ENCODE data around the gene IFNA13.

Gene IFNA13

GRCh38 chr9:21320465-21320864, 47.4 kb downstream of the IFNA13 start:
- Histone ChIP-seq H3K36me3 (ENCODE audit: low read depth) (no peaks in the 10 kb centered on the region), H3K9me3 (ENCODE audit: severe bottlenecking) (no peaks in the 10 kb centered on the region), H3K27ac (ENCODE audit: poor library complexity, severe bottlenecking) (no peak overlapping the region), H3K4me3 (ENCODE audit: severe bottlenecking) (no peak overlapping the region), H3K27me3 (ENCODE audit: insufficient read depth, poor library complexity, severe bottlenecking) (no peaks in the 10 kb centered on the region), H3K4me1 (ENCODE audit: insufficient read depth, poor library complexity, severe bottlenecking) (no peaks in the 10 kb centered on the region)
- ATAC-seq (ENCODE audit: low read depth) (no peak), DNase-seq (ENCODE audit: low spot score) (no peak)
- no peak for TF ChIP-seq CTCF (IDR thresholded peaks at IDR 0.05; ENCODE audit: poor library complexity, severe bottlenecking)

GRCh38 chr9:21317956-21318923, 49.6 kb downstream of the IFNA13 start:
- Histone ChIP-seq H3K27me3 (ENCODE audit: insufficient read depth, poor library complexity, severe bottlenecking) (peaks cover 7% of the 10 kb centered on the region), H3K4me1 (ENCODE audit: insufficient read depth, poor library complexity, severe bottlenecking) (no peaks in the 10 kb centered on the region), H3K36me3 (ENCODE audit: low read depth) (no peaks in the 10 kb centered on the region), H3K4me3 (ENCODE audit: severe bottlenecking) (no peak overlapping the region), H3K27ac (ENCODE audit: poor library complexity, severe bottlenecking) (no peak overlapping the region), H3K9me3 (ENCODE audit: severe bottlenecking) (no peaks in the 10 kb centered on the region)
- TF ChIP-seq CTCF (IDR thresholded peaks at IDR 0.05; ENCODE audit: poor library complexity, severe bottlenecking) = peak; percentile 88
- DNase-seq (ENCODE audit: low spot score) (no peak), ATAC-seq (ENCODE audit: low read depth) (peak; percentile 85)
